OCI-LY3 (cell line): ENCODE measurements around the gene SLC44A1.

ENCODE experiments used
- H2AFZ ChIP-seq: fragments of 200-600, 300-600 bp; shearing (Covaris generic); 2 replicates; pipeline ENCODE4 v1.6.0; 2014; ENCODE audit warnings: antibody characterized with exemption, low read depth, low read length
- H3K27ac ChIP-seq: fragments of 200-600, 300-600 bp; sonication (generic); 2 replicates; pipeline ENCODE4 v1.5.1; 2014; ENCODE audit warnings: mild to moderate bottlenecking, low read length, moderate library complexity, mixed read lengths
- H3K27me3 ChIP-seq: fragments of 200-600, 300-600 bp; sonication (generic); 2 replicates; pipeline ENCODE4 v1.6.1; 2014; ENCODE audit warnings: low read depth, low read length, mixed read lengths
- H3K36me3 ChIP-seq: fragments of 200-600, 300-600 bp; sonication (generic); replicated peaks from 2 replicates; pipeline ENCODE3; 2014; ENCODE audit warnings: low read depth, low read length, mixed read lengths
- H3K4me1 ChIP-seq: fragments of 300-600, 200-600 bp; sonication (generic); 2 replicates; pipeline ENCODE4 v1.6.1; 2014; ENCODE audit warnings: low read length, mixed read lengths
- H3K4me2 ChIP-seq: fragments of 200-600, 300-600 bp; sonication (generic); 2 replicates; pipeline ENCODE4 v1.6.1; 2014; ENCODE audit warnings: low read length, mixed read lengths
- H3K4me3 ChIP-seq: fragments of 300-600, 200-600 bp; sonication (generic); 2 replicates; pipeline ENCODE4 v1.5.1; 2014; ENCODE audit warnings: antibody characterized with exemption, mild to moderate bottlenecking, low read length, moderate library complexity
- H3K79me2 ChIP-seq: fragments of 300-600, 200-600 bp; shearing (Covaris generic); 2 replicates; pipeline ENCODE4 v1.6.1; 2014; ENCODE audit warnings: mild to moderate bottlenecking, low read length, mixed read lengths
- H3K9ac ChIP-seq: fragments of 300-600, 200-600 bp; shearing (Covaris generic); 2 replicates; pipeline ENCODE4 v1.6.0; 2014; ENCODE audit warnings: mild to moderate bottlenecking, low read length, moderate library complexity
- H3K9me3 ChIP-seq: fragments of 200-600, 300-600 bp; shearing (Covaris generic); 2 replicates; pipeline ENCODE4 v1.6.1; 2014; ENCODE audit warnings: low read length, mixed read lengths; ENCODE audit not compliant: insufficient read depth
- H4K20me1 ChIP-seq: fragments of 200-600, 300-600 bp; sonication (generic); 2 replicates; pipeline ENCODE4 v1.6.1; 2016; ENCODE audit warnings: low read length, mixed read lengths; ENCODE audit not compliant: insufficient read depth
- CTCF ChIP-seq: fragments of 200-600, 300-600 bp; sonication (generic); IDR thresholded peaks from 2 replicates; pipeline ENCODE4 v1.5.1; 2014; ENCODE audit warnings: antibody characterized with exemption, low read length, low read depth
- EZH2phosphoT487 ChIP-seq: fragments of 200-600 bp; shearing (Covaris generic); IDR thresholded peaks from 2 replicates; pipeline ENCODE4 v1.6.1; 2018; ENCODE audit warnings: antibody characterized with exemption, mixed run types, low read depth

Gene SLC44A1

GRCh38 chr9:105204416-105204815 lies 40.0 kb upstream of the SLC44A1 start:
- Histone ChIP-seq H3K4me3 (no peak overlapping the region), H2AFZ (no peak overlapping the region), H4K20me1 (no peaks in the 10 kb centered on the region), H3K9ac (no peak overlapping the region), H3K9me3 (no peaks in the 10 kb centered on the region), H3K4me1 (no peaks in the 10 kb centered on the region), H3K36me3 (no peaks in the 10 kb centered on the region), H3K79me2 (no peaks in the 10 kb centered on the region), H3K27me3 (no peaks in the 10 kb centered on the region), H3K27ac (no peak overlapping the region), H3K4me2 (no peak overlapping the region)
- TF ChIP-seq CTCF = no peak
- TF ChIP-seq EZH2phosphoT487 = no peak

- no peaks in the 10 kb centered on the region for H3K9me3 ChIP-seq
- H3K4me2 ChIP-seq = no peak overlapping the region
- no peaks in the 10 kb centered on the region for H3K79me2 ChIP-seq
- no peaks in the 10 kb centered on the region for H3K27me3 ChIP-seq
- no peaks in the 10 kb centered on the region for H4K20me1 ChIP-seq
- TF ChIP-seq EZH2phosphoT487 (no peak), CTCF (no peak)
- H3K36me3 ChIP-seq = no peaks in the 10 kb centered on the region
- no peak overlapping the region for H3K9ac ChIP-seq
- no peak overlapping the region for H3K27ac ChIP-seq
- no peaks in the 10 kb centered on the region for H3K4me1 ChIP-seq
- no peak overlapping the region for H2AFZ ChIP-seq
- H3K4me3 ChIP-seq = no peak overlapping the region
Measured at GRCh38 chr9:105205787-105206495, 38.5 kb upstream of the SLC44A1 start.

- no peak for TF ChIP-seq EZH2phosphoT487
- TF ChIP-seq CTCF = no peak
- H3K4me3 ChIP-seq = no peak overlapping the region
- H3K79me2 ChIP-seq = no peaks in the 10 kb centered on the region
- H3K27ac ChIP-seq = no peak overlapping the region
- H3K4me1 ChIP-seq = no peaks in the 10 kb centered on the region
- H3K27me3 ChIP-seq = no peaks in the 10 kb centered on the region
- no peak overlapping the region for H3K4me2 ChIP-seq
- no peak overlapping the region for H2AFZ ChIP-seq
- no peaks in the 10 kb centered on the region for H3K9me3 ChIP-seq
- H4K20me1 ChIP-seq = no peaks in the 10 kb centered on the region
- no peaks in the 10 kb centered on the region for H3K36me3 ChIP-seq
- no peak overlapping the region for H3K9ac ChIP-seq
Measured at GRCh38 chr9:105206496-105206820, 38.0 kb upstream of the SLC44A1 start.

- no peak overlapping the region for H2AFZ ChIP-seq
- no peaks in the 10 kb centered on the region for H3K9me3 ChIP-seq
- H3K36me3 ChIP-seq = no peaks in the 10 kb centered on the region
- H3K4me1 ChIP-seq = no peaks in the 10 kb centered on the region
- no peaks in the 10 kb centered on the region for H3K27me3 ChIP-seq
- H3K4me3 ChIP-seq = no peak overlapping the region
- TF ChIP-seq CTCF = no peak
- TF ChIP-seq EZH2phosphoT487 = no peak
- no peak overlapping the region for H3K27ac ChIP-seq
- H3K9ac ChIP-seq = no peak overlapping the region
- no peak overlapping the region for H3K4me2 ChIP-seq
- H4K20me1 ChIP-seq = no peaks in the 10 kb centered on the region
- H3K79me2 ChIP-seq = no peaks in the 10 kb centered on the region
Measured at GRCh38 chr9:105206821-105207699, 37.4 kb upstream of the SLC44A1 start.
